GM12801 (cell line): ENCODE data around the gene CREBL2.

Source experiments
- TF ChIP-seq, protein P1 (sequence below): IDR thresholded peaks from one replicate; pipeline ENCODE4 v1.5.1; 2011; ENCODE audit warnings: control low read depth; ENCODE audit not compliant: insufficient read length; ENCODE audit errors: extremely low read depth

Gene CREBL2

DNA sequence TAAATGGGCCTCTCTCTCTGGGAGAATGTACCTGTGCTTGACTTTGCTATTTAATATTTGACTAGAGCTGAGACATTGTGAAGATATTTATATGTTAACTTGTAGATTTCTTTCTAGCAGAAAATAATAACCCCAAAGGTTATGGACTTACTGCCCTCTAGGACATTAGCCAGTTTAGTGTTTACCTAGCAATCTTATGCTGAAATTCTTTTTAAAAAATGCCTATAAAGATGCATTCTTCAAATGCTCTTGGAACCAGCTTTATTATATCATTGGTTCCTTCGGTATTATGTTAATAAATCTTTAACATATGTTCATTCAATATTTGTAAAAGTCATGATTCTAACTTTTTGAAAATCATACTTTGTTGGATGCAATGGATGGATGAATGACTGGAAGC lies 56.3 kb downstream of the CREBL2 start:
- TF ChIP-seq, protein P1, sequence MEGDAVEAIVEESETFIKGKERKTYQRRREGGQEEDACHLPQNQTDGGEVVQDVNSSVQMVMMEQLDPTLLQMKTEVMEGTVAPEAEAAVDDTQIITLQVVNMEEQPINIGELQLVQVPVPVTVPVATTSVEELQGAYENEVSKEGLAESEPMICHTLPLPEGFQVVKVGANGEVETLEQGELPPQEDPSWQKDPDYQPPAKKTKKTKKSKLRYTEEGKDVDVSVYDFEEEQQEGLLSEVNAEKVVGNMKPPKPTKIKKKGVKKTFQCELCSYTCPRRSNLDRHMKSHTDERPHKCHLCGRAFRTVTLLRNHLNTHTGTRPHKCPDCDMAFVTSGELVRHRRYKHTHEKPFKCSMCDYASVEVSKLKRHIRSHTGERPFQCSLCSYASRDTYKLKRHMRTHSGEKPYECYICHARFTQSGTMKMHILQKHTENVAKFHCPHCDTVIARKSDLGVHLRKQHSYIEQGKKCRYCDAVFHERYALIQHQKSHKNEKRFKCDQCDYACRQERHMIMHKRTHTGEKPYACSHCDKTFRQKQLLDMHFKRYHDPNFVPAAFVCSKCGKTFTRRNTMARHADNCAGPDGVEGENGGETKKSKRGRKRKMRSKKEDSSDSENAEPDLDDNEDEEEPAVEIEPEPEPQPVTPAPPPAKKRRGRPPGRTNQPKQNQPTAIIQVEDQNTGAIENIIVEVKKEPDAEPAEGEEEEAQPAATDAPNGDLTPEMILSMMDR = no peak

DNA sequence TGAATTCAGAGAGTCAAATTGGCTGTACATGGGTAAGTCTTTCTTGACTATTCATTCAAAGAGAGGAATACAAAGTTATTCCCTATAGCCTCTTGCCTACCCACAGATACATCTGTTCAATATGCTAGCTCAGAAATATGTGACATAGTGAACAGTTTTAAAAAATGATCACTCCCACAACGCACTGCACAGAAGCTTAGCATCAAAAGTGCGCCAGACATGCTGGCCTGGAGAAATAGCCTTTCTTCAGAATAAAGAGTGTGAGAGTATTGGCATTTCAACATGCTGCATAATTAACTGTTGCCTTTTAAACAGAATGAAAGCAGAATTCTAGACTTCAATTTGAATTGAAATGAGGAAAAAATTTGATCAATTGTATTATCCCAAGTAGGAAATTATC lies 57.3 kb downstream of the CREBL2 start:
- TF ChIP-seq, protein P1 = no peak

DNA sequence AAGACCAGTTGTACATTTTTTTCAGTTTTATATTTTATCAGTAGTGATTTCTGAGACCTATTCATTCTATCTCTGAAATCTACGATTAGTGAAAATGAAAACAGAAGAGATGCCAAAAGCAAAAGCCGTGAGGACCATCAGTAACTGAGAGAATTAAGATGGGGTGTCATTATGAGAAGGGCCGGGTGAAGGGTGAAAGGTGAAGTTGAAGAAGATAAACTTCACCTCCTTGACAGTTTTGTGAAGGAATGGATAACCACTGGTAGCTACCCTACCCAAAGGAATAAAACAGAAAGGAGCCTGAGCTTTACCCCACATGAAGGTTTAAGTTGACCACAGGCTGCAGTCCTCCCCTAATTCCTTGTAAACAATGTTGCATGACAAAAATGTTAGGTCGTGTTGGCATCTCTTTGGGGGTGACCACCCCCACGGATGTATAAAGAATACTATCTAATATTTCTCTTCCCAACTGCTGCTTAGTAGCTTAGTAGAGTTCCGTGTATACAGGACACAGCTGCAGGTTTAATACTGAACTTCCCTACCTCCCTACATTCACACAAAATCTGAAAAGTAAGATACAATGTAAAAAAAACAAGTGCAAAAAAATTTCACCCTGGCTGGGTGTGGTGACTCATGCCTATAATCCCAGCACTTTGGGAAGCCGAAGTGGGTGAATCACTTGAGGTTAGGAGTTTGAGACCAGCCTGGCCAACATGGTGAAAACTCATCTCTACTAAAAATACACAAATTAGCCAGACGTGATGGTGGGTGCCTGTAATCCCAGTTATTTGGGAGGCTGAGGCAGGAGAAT lies 60.4 kb downstream of the CREBL2 start:
- TF ChIP-seq, protein P1 = no peak

DNA sequence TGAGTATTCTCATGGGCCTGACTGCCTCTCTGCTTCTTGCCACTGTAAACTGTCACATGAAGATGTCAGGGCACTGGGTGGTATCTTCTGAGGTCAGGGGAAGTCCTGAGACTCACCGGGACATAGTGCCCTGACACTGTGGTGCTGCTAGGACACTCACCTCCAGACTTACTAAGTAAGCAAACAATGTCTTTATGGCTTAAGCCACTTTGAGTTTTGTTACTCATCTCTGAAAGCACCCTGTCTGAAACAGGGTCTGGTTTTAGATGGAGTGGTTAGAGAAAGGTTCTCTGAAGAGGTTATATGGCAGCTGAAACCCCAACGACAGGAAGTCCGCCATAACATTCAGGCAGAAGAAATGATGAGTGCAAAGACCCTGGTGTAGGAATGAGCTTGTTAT lies 61.6 kb downstream of the CREBL2 start:
- TF ChIP-seq, protein P1 = no peak

DNA sequence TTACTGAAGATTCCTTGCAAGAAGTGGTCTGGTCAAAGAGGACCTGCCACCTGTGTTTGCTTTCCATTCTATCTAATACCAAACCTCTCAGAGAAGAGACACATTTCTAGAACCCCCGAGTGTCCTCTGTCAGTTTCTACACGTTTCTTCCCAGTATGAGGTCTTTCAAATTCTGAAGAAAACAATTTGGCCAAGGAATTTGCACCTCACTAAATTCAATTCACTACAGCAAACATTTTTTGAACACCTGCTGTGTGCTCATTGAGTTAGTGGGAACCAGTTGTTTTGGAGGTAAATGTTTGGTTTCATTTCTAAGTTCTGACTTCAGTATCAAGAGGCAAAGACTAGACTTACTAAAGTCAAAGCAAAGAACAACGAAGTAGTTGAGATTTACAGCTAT lies 64.9 kb downstream of the CREBL2 start:
- TF ChIP-seq, protein P1 = no peak

DNA sequence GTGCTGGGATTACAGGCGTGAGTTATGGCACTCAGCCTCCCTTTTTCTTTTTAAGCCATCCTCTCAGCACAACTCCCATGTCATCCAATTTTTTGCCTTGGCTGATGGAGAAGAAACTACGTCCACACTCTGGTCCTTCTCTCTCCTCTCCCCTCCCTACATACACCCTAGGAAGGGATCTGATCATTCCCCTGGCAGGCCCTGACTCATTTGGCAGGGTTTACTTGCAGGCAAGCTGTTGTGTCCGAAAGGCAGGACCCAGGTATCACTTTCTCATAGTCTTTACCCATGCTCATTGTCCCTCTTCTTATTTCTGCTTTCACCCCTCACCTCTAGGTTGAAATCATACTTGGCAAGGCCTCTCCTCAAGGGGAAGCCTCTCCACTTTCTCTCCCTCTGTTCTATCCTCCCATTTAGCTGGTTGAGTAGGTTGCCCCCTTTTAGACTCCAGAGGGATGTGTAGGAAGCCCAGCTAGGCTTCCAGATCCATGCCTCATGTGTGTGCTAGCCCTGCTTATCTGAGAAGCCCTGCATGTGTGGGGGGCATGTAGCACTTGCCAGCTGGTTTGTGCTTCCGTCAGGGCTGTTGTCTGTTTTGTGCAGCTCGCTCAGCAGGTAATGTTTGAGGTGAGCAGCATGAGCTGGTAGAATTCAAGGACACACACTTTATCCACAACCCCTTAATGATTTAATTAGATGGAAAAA lies 69.5 kb downstream of the CREBL2 start:
- TF ChIP-seq, protein P1 = no peak

DNA sequence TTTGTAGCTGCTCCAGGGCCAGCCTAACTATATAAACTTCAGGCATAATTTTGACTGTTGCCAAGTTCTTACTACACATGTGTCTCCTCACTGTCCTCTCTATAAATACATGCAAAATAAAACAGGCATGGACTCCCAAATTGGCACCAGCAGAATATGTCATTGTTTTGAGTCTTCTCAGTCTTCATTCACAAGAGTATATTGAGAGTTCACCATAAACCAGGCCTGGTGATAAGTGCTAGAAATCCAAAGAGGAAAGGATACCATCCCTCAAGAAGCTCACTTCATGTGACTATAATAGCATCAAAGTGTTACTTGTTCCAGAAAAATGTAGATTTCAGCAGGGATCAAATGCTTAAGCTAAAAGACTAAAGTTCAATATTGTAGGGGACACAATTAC lies 70.6 kb downstream of the CREBL2 start:
- TF ChIP-seq, protein P1 = no peak
